Upper lobe of left lung (tissue), 4 donors: Measurements from ENCODE around the gene NSMCE1.
"Not testable (repeated sequence)": the region's sequence is repeated elsewhere in the genome, so short reads cannot be mapped to it uniquely, and the experiment has no call there.

Experiments used
- CTCF ChIP-seq, 6 experiments: fragments of 450-650 bp in 4 of 6; fragments of 200-600 bp in 2 of 6; sonication (generic) in 2 of 6; IDR thresholded peaks; one replicate each; pipeline ENCODE4 v1.5.1; 2016 to 2019; ENCODE audit warnings: antibody characterized with exemption in 6 of 6
- POLR2A ChIP-seq, 4 donors: fragments of 450-650 bp; IDR thresholded peaks; one replicate each; pipeline ENCODE4 v1.5.1; 2016 to 2017; ENCODE audit warnings: antibody characterized with exemption in 4 of 4, mild to moderate bottlenecking in 2 of 4
- POLR2AphosphoS5 ChIP-seq, 2 donors: sonication (generic); formaldehyde crosslinking; IDR thresholded peaks; one replicate each; pipeline ENCODE4 v1.5.1; 2017; ENCODE audit warnings: antibody characterized with exemption in 2 of 2

- not testable (repeated sequence) for TF ChIP-seq CTCF, POLR2AphosphoS5, POLR2A (IDR thresholded peaks at IDR 0.05)
Measured at GRCh38 chr16:27272697-27273096, 4.1 kb upstream of the NSMCE1 start.
